ENCODE results near the gene GP1BB.
A peak's percentile ranks its signal among the peaks of the same experiment; 100 is the strongest.

Gene GP1BB

GRCh38 chr22:19754701-19755144 is 31.4 kb downstream of the GP1BB start:
- DNase-seq (ENCODE audit: low spot score) (no peak), FAIRE-seq (no peak)

- FAIRE-seq (no peak), DNase-seq (ENCODE audit: low spot score) (no peak)
These were observed 31.9 kb downstream of the GP1BB start for GRCh38 chr22:19755145-19755710.

- DNase-seq (ENCODE audit: low spot score) (no peak), FAIRE-seq (no peak)
These were observed 32.5 kb downstream of the GP1BB start for GRCh38 chr22:19755722-19756287.

GRCh38 chr22:19756288-19757128 is 33.2 kb downstream of the GP1BB start:
- DNase-seq (ENCODE audit: low spot score) (peak; percentile 49), FAIRE-seq (peak; percentile 53)

GRCh38 chr22:19757140-19757984 is 34.0 kb downstream of the GP1BB start:
- FAIRE-seq (peak; percentile 77), DNase-seq (ENCODE audit: low spot score) (no peak)

GRCh38 chr22:19757985-19758895 is 34.9 kb downstream of the GP1BB start:
- FAIRE-seq (no peak), DNase-seq (ENCODE audit: low spot score) (no peak)

GRCh38 chr22:19758896-19759426 is 35.6 kb downstream of the GP1BB start:
- no peak for DNase-seq (ENCODE audit: low spot score)
- no peak for FAIRE-seq

GRCh38 chr22:19759427-19760057 is 36.2 kb downstream of the GP1BB start:
- DNase-seq (ENCODE audit: low spot score) (no peak), FAIRE-seq (no peak)

- FAIRE-seq = no peak
- no peak for DNase-seq (ENCODE audit: low spot score)
These were observed 37.0 kb downstream of the GP1BB start, which contains the start of gene TBX1 for GRCh38 chr22:19760058-19760950. Gene TBX1, plus strand, starts transcription at chr22:19760778. Its CDS starts 66 bp downstream, at chr22:19760844.

- DNase-seq (ENCODE audit: low spot score) (no peak), FAIRE-seq (no peak)
These were observed 37.8 kb downstream of the GP1BB start for GRCh38 chr22:19760951-19761724.

GRCh38 chr22:19761725-19762567 is 38.6 kb downstream of the GP1BB start:
- FAIRE-seq = no peak
- DNase-seq (ENCODE audit: low spot score) = no peak

- FAIRE-seq = no peak
- no peak for DNase-seq (ENCODE audit: low spot score)
These were observed 39.5 kb downstream of the GP1BB start for GRCh38 chr22:19762568-19763457.

- no peak for FAIRE-seq
These were observed 40.3 kb downstream of the GP1BB start for GRCh38 chr22:19763458-19764298.

GRCh38 chr22:19764299-19764593 is 40.9 kb downstream of the GP1BB start:
- DNase-seq (ENCODE audit: low spot score) (no peak), FAIRE-seq (no peak)

More at GRCh38 chr22:19763458-19764298, 40.3 kb downstream of the GP1BB start:
- DNase-seq (ENCODE audit: low spot score) = no peak
